HG03103 (cell line): Measurements from ENCODE around the gene PAXIP1.

ENCODE experiments used
- ATAC-seq: cut with Tn5 transposase; IDR thresholded peaks from one replicate; pipeline ENCODE4 v1.9.1; 2021; ENCODE audit warnings: low read depth; ENCODE audit not compliant: unreplicated experiment

Gene PAXIP1

DNA sequence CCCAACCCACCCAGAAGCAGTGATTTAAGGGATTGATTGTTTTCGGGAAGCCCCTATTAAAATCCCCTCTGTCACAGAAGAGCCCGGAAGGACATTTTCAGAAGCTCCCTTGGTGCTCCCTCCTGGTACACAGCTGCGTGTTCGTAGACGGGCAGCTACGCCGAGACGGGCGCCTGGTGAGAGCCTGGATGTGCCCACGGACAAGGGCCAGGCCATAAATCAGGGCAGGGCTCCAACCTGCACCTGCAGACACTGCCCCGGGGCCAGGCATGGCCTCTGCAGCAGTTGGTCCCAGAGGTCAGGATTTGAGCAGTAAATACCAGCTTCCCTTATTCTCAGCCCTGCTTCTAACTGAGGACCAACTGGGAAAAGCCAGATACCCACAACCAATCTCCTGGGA is 106.8 kb downstream of the PAXIP1 start:
- no peak for ATAC-seq
